ENCODE data around the gene KDM7A. TPM values are rescaled to one million over a fixed set of nuclear protein-coding genes. Genes with fewer than 3 reads are reported as not detected.

The KDM7A gene
- total RNA-seq, 5 donors from 2014 or later (not counting 1 experiment from before 2014, with no cell fraction given) = 36.5 to 60.2 (median 55.0) TPM

DNA sequence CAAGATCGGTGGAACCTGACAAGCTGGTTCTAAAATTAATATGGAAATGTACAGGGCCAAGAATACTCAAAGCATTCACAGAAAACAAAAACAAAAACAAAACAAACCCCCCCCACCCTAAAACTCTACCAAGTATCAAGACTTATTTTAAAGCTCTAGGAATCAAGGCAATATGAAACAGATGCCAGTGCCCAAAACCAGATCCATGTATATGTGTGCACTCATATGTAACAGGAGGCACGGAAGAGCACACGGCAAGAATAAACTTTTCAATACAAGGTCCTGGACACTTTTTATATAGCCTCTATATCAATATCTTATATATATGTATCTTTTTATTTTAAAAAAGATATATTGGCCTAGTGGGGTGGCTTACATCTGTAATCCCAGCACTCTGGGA lies 35.5 kb downstream of the KDM7A start:
- Mint-ChIP-seq H3K27ac (no peak overlapping the region), H3K4me1 (peaks cover 52 to 69% (median 60%) of the 10 kb centered on the region in 3 donors), H3K4me3 (no peak overlapping the region), H3K9me3 (peaks cover 0 to 6% (median 0%) of the 10 kb centered on the region in 3 donors), H3K36me3 (peaks cover 27% of the 10 kb centered on the region), H3K27me3 (no peaks in the 10 kb centered on the region)
- CTCF ChIA-PET = interaction anchor here (0.5 to 1.0 kb wide), 5 partner anchors 14 to 689 kb away, joined by 3 to 6 read pairs (median 3); no protein-coding TSS in a partner anchor
- Histone ChIP-seq H3K27me3 (replicated peaks in 1 of 2; ENCODE audit: control insufficient read depth in 2 of 2, extremely low read depth in 1 of 2, insufficient read depth in 2 of 2, low read length in 1 of 2) (no peaks in the 10 kb centered on the region), H3K4me3 (ENCODE audit: control insufficient read depth in 1 of 2, extremely low read depth in 1 of 2, low read length in 1 of 2) (no peak overlapping the region), H3K4me1 (ENCODE audit: control insufficient read depth in 1 of 2, extremely low read depth in 1 of 2, insufficient read depth in 2 of 2, low read length in 2 of 2) (peaks cover 2 to 8% of the 10 kb centered on the region in 2 experiments), H3K36me3 (ENCODE audit: control insufficient read depth in 2 of 2, extremely low read depth in 1 of 2, insufficient read depth in 1 of 2, low read length in 1 of 2) (peaks cover 6 to 11% of the 10 kb centered on the region in 2 donors), H3K9me3 (no peaks in the 10 kb centered on the region), H3K27ac (ENCODE audit: low read length) (no peak overlapping the region)
- whole genome bisulfite sequencing (ENCODE audit: insufficient coverage) = no CpG with 5 or more reads among the region's 3 CpGs
- no peak for ATAC-seq (replicated peaks in 1 of 4)
- POLR2A ChIA-PET = no interaction called here
- DNase-seq = no peak

- WGBS (ENCODE audit: insufficient coverage) = 100% methylated on average over 1 of the region's 2 CpGs
- ChIA-PET CTCF (interaction anchor here in 1 of 2 donors (0.6 to 1.5 kb wide), 4 partner anchors 10 to 427 kb away, joined by 3 to 4 read pairs (median 3); no protein-coding TSS in a partner anchor), POLR2A (interaction anchor here in 1 of 2 donors (0.6 kb wide), 1 partner anchor 25 kb away, joined by 3 read pairs; no protein-coding TSS in a partner anchor)
- Mint-ChIP-seq H3K4me1 (peaks cover 23 to 36% (median 28%) of the 10 kb centered on the region in 3 donors), H3K27me3 (no peaks in the 10 kb centered on the region), H3K36me3 (peaks cover 34% of the 10 kb centered on the region), H3K4me3 (no peak overlapping the region), H3K9me3 (no peaks in the 10 kb centered on the region), H3K27ac (no peak overlapping the region)
- H3K9me3 ChIP-seq = no peaks in the 10 kb centered on the region
- H3K36me3 ChIP-seq (ENCODE audit: control insufficient read depth in 2 of 2, extremely low read depth in 1 of 2, insufficient read depth in 1 of 2, low read length in 1 of 2) = peaks cover 6 to 24% of the 10 kb centered on the region in 2 donors
- no peaks in the 10 kb centered on the region for H3K27me3 ChIP-seq (replicated peaks in 1 of 2; ENCODE audit: control insufficient read depth in 2 of 2, extremely low read depth in 1 of 2, insufficient read depth in 2 of 2, low read length in 1 of 2)
- H3K27ac ChIP-seq (ENCODE audit: low read length) = no peak overlapping the region
- H3K4me1 ChIP-seq (ENCODE audit: control insufficient read depth in 1 of 2, extremely low read depth in 1 of 2, insufficient read depth in 2 of 2, low read length in 2 of 2) = peaks cover 0 to 8% of the 10 kb centered on the region in 2 experiments
- H3K4me3 ChIP-seq (ENCODE audit: control insufficient read depth in 1 of 2, extremely low read depth in 1 of 2, low read length in 1 of 2) = no peak overlapping the region
- ATAC-seq (replicated peaks in 1 of 4) (no peak), DNase-seq (no peak)
Measured at GRCh38 chr7:140137078-140137477, 39.7 kb downstream of the KDM7A start.

DNA sequence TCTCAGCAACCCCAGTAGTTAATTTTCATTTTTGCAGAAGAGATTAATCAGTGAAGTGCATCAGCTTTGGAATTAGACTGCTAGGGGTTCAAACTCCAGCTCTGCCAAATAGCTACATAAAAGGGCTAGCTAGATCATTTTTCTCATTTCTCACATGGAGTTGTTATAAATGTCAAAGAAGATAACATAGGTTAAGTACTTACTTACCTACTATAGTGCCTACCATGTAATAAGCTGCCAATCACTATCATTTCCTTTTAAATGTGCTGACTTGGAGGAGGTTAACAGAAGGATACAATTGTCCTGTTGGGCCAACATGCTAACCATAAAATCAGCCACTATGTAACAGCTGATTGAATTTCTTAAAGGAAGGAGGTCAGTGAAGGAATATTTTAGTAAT lies 40.7 kb downstream of the KDM7A start:
- Histone ChIP-seq H3K9me3 (no peaks in the 10 kb centered on the region), H3K27ac (ENCODE audit: low read length) (no peak overlapping the region), H3K4me3 (ENCODE audit: control insufficient read depth in 1 of 2, extremely low read depth in 1 of 2, low read length in 1 of 2) (no peak overlapping the region), H3K36me3 (ENCODE audit: control insufficient read depth in 2 of 2, extremely low read depth in 1 of 2, insufficient read depth in 1 of 2, low read length in 1 of 2) (peaks cover 6 to 33% of the 10 kb centered on the region in 2 donors), H3K27me3 (replicated peaks in 1 of 2; ENCODE audit: control insufficient read depth in 2 of 2, extremely low read depth in 1 of 2, insufficient read depth in 2 of 2, low read length in 1 of 2) (no peaks in the 10 kb centered on the region), H3K4me1 (ENCODE audit: control insufficient read depth in 1 of 2, extremely low read depth in 1 of 2, insufficient read depth in 2 of 2, low read length in 2 of 2) (peaks cover 0 to 5% of the 10 kb centered on the region in 2 experiments)
- DNase-seq = no peak
- Mint-ChIP-seq H3K27ac (no peak overlapping the region), H3K4me3 (no peak overlapping the region), H3K27me3 (no peaks in the 10 kb centered on the region), H3K9me3 (no peaks in the 10 kb centered on the region), H3K36me3 (peaks cover 41% of the 10 kb centered on the region), H3K4me1 (peaks cover 20 to 33% (median 29%) of the 10 kb centered on the region in 3 donors)
- ATAC-seq (replicated peaks in 1 of 4) = no peak
- ChIA-PET CTCF (interaction anchor here in 1 of 2 donors (0.6 kb wide), 1 partner anchor 18 kb away, joined by 4 read pairs; no protein-coding TSS in a partner anchor), POLR2A (no interaction called here)

DNA sequence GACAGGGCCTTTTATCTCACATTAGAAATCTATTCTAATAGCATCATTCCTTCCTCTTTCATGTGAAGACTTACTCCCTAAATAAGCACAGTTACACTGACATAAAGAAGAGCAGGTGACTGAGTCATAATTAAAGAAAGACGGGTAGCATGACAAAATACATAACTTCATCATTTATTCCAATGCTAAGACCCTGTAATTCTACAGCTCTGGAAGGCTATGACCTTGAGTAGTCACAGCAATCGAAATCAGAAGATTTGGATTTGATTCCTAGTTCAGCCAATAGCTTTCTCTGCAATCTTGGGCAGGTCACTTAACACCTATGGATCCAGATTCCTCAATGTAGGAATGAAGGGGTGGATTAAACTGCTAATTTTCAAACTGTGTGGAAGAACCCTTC lies 42.7 kb downstream of the KDM7A start:
- Histone ChIP-seq H3K36me3 (ENCODE audit: control insufficient read depth in 2 of 2, extremely low read depth in 1 of 2, insufficient read depth in 1 of 2, low read length in 1 of 2) (peaks cover 6 to 39% of the 10 kb centered on the region in 2 donors), H3K9me3 (no peaks in the 10 kb centered on the region), H3K27ac (ENCODE audit: low read length) (no peak overlapping the region), H3K4me1 (ENCODE audit: control insufficient read depth in 1 of 2, extremely low read depth in 1 of 2, insufficient read depth in 2 of 2, low read length in 2 of 2) (peaks cover 0 to 2% of the 10 kb centered on the region in 2 experiments), H3K27me3 (replicated peaks in 1 of 2; ENCODE audit: control insufficient read depth in 2 of 2, extremely low read depth in 1 of 2, insufficient read depth in 2 of 2, low read length in 1 of 2) (no peaks in the 10 kb centered on the region), H3K4me3 (ENCODE audit: control insufficient read depth in 1 of 2, extremely low read depth in 1 of 2, low read length in 1 of 2) (no peak overlapping the region)
- Mint-ChIP-seq H3K4me1 (peaks cover 8 to 16% (median 12%) of the 10 kb centered on the region in 3 donors), H3K27ac (no peak overlapping the region), H3K36me3 (peaks cover 44% of the 10 kb centered on the region), H3K4me3 (no peak overlapping the region), H3K9me3 (no peaks in the 10 kb centered on the region), H3K27me3 (no peaks in the 10 kb centered on the region)
- no peak for DNase-seq
- ChIA-PET CTCF (no interaction called here), POLR2A (no interaction called here)
- WGBS (ENCODE audit: insufficient coverage) = 83% methylated on average over 1 of the region's 2 CpGs
- ATAC-seq (replicated peaks in 1 of 4) = no peak

DNA sequence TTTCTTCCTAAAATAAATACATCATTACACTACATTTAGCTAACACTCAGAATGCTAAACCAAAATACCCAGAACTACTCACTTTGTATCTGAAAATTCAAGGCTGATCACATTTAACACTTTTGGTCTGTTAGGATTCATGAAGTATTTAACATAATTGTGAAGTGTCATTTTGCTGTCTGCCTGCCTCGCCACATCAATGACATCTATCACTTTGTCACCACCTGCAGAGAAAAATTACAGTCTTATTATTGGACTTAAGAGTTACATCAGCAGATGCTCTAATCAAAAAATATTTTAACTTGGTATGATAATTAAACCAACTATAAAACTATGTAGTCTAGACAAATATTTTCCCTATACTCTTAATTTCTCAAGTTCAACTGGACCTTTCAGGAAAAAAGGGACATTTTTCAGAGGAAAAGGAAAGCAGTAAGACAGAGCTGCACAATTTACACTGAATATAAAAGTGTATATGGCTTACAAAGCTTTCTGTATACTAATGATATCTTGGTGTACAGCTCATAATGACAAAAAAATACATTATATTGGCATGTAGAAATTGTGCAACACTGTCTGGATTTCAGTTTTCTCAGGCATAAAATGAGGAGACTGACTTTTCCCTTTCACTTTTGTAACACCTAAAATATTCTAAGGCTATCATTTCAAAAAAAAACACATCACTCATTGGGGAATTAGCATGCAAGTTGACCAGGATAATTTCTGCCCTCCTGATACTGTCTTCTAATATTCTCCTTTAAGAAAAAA lies 49.2 kb downstream of the KDM7A start:
- H3K9me3 Mint-ChIP-seq = no peaks in the 10 kb centered on the region
- ChIA-PET CTCF (interaction anchor here in 1 of 2 donors (0.6 kb wide), 1 partner anchor 13 kb away, joined by 3 read pairs; no protein-coding TSS in a partner anchor), POLR2A (interaction anchor here (0.5 to 0.7 kb wide), 4 partner anchors 19 to 1402 kb away, joined by 3 to 6 read pairs (median 3); no protein-coding TSS in a partner anchor)
- ATAC-seq (replicated peaks in 1 of 4) (no peak), DNase-seq (no peak)
- H3K27ac ChIP-seq (ENCODE audit: low read length) = no peak overlapping the region
- peaks cover 0 to 6% (median 6%) of the 10 kb centered on the region in 3 donors for H3K4me1 Mint-ChIP-seq
- no peak overlapping the region for H3K4me3 ChIP-seq (ENCODE audit: control insufficient read depth in 1 of 2, extremely low read depth in 1 of 2, low read length in 1 of 2)
- WGBS (ENCODE audit: insufficient coverage) = no CpG with 5 or more reads among the region's 1 CpG
- H3K36me3 Mint-ChIP-seq = peaks cover 56% of the 10 kb centered on the region
- H3K9me3 ChIP-seq = no peaks in the 10 kb centered on the region
- H3K27me3 ChIP-seq (replicated peaks in 1 of 2; ENCODE audit: control insufficient read depth in 2 of 2, extremely low read depth in 1 of 2, insufficient read depth in 2 of 2, low read length in 1 of 2) = no peaks in the 10 kb centered on the region
- no peak overlapping the region for H3K27ac Mint-ChIP-seq
- peaks cover 0 to 60% of the 10 kb centered on the region in 2 donors for H3K36me3 ChIP-seq (ENCODE audit: control insufficient read depth in 2 of 2, extremely low read depth in 1 of 2, insufficient read depth in 1 of 2, low read length in 1 of 2)
- H3K4me3 Mint-ChIP-seq = no peak overlapping the region
- H3K4me1 ChIP-seq (ENCODE audit: control insufficient read depth in 1 of 2, extremely low read depth in 1 of 2, insufficient read depth in 2 of 2, low read length in 2 of 2) = no peaks in the 10 kb centered on the region
- H3K27me3 Mint-ChIP-seq = no peaks in the 10 kb centered on the region

DNA sequence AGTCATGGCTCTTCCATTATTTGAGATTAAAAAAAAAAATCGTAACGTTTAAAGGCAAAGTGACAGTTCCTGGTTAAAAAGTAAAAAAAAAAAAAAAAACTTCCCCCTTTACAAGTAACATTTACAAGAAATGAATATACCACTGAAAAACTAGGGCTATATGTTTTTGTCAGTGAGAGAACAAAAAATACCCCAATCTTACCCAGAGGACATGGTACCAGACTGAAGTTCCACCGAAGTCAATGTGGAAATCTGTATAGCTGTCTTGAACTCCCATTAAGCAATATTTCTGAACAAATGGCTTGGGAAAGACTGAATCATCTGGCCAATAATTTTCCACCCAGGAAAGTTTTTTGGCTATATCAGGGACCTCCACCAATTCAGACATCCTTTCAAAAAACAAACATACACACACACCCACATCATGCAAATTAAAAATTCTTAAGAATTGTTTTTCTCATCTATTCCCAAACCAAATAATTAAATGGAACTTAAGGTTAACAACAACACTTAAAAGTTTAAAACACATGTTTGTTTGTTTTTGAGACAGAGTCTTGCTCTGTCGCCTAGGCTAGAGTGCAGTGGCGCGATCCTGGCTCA lies 50.2 kb downstream of the KDM7A start:
- no peaks in the 10 kb centered on the region for H3K27me3 Mint-ChIP-seq
- Histone ChIP-seq H3K4me1 (ENCODE audit: control insufficient read depth in 1 of 2, extremely low read depth in 1 of 2, insufficient read depth in 2 of 2, low read length in 2 of 2) (no peaks in the 10 kb centered on the region), H3K36me3 (ENCODE audit: control insufficient read depth in 2 of 2, extremely low read depth in 1 of 2, insufficient read depth in 1 of 2, low read length in 1 of 2) (peaks cover 0 to 56% of the 10 kb centered on the region in 2 donors), H3K4me3 (ENCODE audit: control insufficient read depth in 1 of 2, extremely low read depth in 1 of 2, low read length in 1 of 2) (no peak overlapping the region), H3K9me3 (no peaks in the 10 kb centered on the region), H3K27ac (ENCODE audit: low read length) (no peak overlapping the region), H3K27me3 (replicated peaks in 1 of 2; ENCODE audit: control insufficient read depth in 2 of 2, extremely low read depth in 1 of 2, insufficient read depth in 2 of 2, low read length in 1 of 2) (no peaks in the 10 kb centered on the region)
- H3K27ac Mint-ChIP-seq = peak overlapping the region in 1 of 2 donors; percentile 4
- 100% methylated on average over 3 of the region's 6 CpGs for WGBS (ENCODE audit: insufficient coverage)
- POLR2A ChIA-PET = no interaction called here
- no peaks in the 10 kb centered on the region for H3K9me3 Mint-ChIP-seq
- no peak for ATAC-seq (replicated peaks in 1 of 4)
- H3K4me3 Mint-ChIP-seq = no peak overlapping the region
- H3K36me3 Mint-ChIP-seq = peaks cover 51% of the 10 kb centered on the region
- CTCF ChIA-PET = interaction anchor here in 1 of 2 donors (0.6 kb wide), 1 partner anchor 14 kb away, joined by 3 read pairs; no protein-coding TSS in a partner anchor
- H3K4me1 Mint-ChIP-seq = peaks cover 0 to 6% (median 3%) of the 10 kb centered on the region in 3 donors
- no peak for DNase-seq

Measured in T-cell (primary cell).